WTC11 (cell line): ENCODE results near the gene SLA2. TPM values are rescaled to one million over a fixed set of nuclear protein-coding genes. Genes with fewer than 3 reads are reported as not detected.

Experiments
- ATAC-seq: fragments of 200-7000 bp; cut with Tn5 transposase; 2 replicates; pipeline ENCODE4 v1.10.0; 2021; ENCODE audit warnings: mild to moderate bottlenecking, moderate library complexity
- CTCF ChIA-PET: fragments of 300-600 bp; sonication (Branson Sonifier 250); formaldehyde crosslinking; loops from one replicate; lab custom pipeline; 2021; ENCODE audit warnings: antibody characterized with exemption; lab: Charles Lee
- POLR2A ChIA-PET: fragments of 350-600 bp; sonication (Branson Sonifier 250); formaldehyde crosslinking; loops from one replicate; lab custom pipeline; 2021; ENCODE audit warnings: antibody characterized with exemption; lab: Charles Lee
- DNase-seq: peaks from one replicate; pipeline ENCODE4 v3.0.0; 2021; ENCODE audit warnings: low spot score
- H3K27ac Mint-ChIP-seq: 2 replicates; pipeline ENCODE4 v1.8.0; 2021; ENCODE audit warnings: mixed read lengths
- H3K27me3 Mint-ChIP-seq: 2 replicates; pipeline ENCODE4 v1.8.0; 2021; ENCODE audit warnings: low read depth, mild to moderate bottlenecking, moderate library complexity, mixed read lengths
- H3K36me3 Mint-ChIP-seq: 2 replicates; pipeline ENCODE4 v1.8.0; 2021; ENCODE audit warnings: mixed read lengths
- H3K4me1 Mint-ChIP-seq: 2 replicates; pipeline ENCODE4 v1.8.0; 2022; ENCODE audit warnings: mixed read lengths
- H3K4me3 Mint-ChIP-seq: 2 replicates; pipeline ENCODE4 v1.8.0; 2021; ENCODE audit warnings: mild to moderate bottlenecking, moderate library complexity, mixed read lengths
- H3K9me3 Mint-ChIP-seq: 2 replicates; pipeline ENCODE4 v1.8.0; 2021; ENCODE audit warnings: mixed read lengths
- CREB1 ChIP-seq: sonication (generic); formaldehyde crosslinking; IDR thresholded peaks from 2 replicates; pipeline ENCODE4 v1.8.0; 2023; ENCODE audit warnings: mild to moderate bottlenecking, missing genetic modification reagents
- CREM ChIP-seq: sonication (generic); formaldehyde crosslinking; IDR thresholded peaks from 2 replicates; pipeline ENCODE4 v1.8.1; 2022; ENCODE audit warnings: mild to moderate bottlenecking, missing genetic modification reagents, moderate library complexity
- FOXJ3 ChIP-seq: sonication (generic); formaldehyde crosslinking; IDR thresholded peaks from 2 replicates; pipeline ENCODE4 v1.9.0; 2021; ENCODE audit warnings: missing genetic modification reagents, mild to moderate bottlenecking, borderline replicate concordance
- FOXK1 ChIP-seq: sonication (generic); formaldehyde crosslinking; IDR thresholded peaks from 2 replicates; pipeline ENCODE4 v1.8.0; 2022; ENCODE audit warnings: mild to moderate bottlenecking, moderate library complexity, missing genetic modification reagents
- GRHL2 ChIP-seq: fragments of 250-450 bp; sonication (Bioruptor Pico); IDR thresholded peaks from 2 replicates; pipeline ENCODE4 v1.8.0; 2022; ENCODE audit warnings: mild to moderate bottlenecking, moderate library complexity; ENCODE audit not compliant: insufficient replicate concordance, severe bottlenecking
- IRF2 ChIP-seq: sonication (generic); formaldehyde crosslinking; IDR thresholded peaks from 2 replicates; pipeline ENCODE4 v1.8.0; 2022; ENCODE audit warnings: low read depth, missing genetic modification reagents, borderline replicate concordance
- KAT7 ChIP-seq: sonication (generic); formaldehyde crosslinking; IDR thresholded peaks from 2 replicates; pipeline ENCODE4 v1.8.1; 2023; ENCODE audit warnings: missing genetic modification reagents, mild to moderate bottlenecking, borderline replicate concordance
- NR2C2 ChIP-seq: sonication (generic); formaldehyde crosslinking; IDR thresholded peaks from 2 replicates; pipeline ENCODE4 v1.8.0; 2022; ENCODE audit warnings: mild to moderate bottlenecking, missing genetic modification reagents
- SMAD3 ChIP-seq: sonication (generic); formaldehyde crosslinking; IDR thresholded peaks from 2 replicates; pipeline ENCODE4 v1.8.0; 2022; ENCODE audit warnings: missing genetic modification reagents, mild to moderate bottlenecking, borderline replicate concordance
- TEAD1 ChIP-seq: sonication (generic); formaldehyde crosslinking; IDR thresholded peaks from 2 replicates; pipeline ENCODE4 v1.8.0; 2022; ENCODE audit warnings: mild to moderate bottlenecking, missing genetic modification reagents
- TP53 ChIP-seq: sonication (generic); formaldehyde crosslinking; IDR thresholded peaks from 2 replicates; pipeline ENCODE4 v1.8.1; 2023; ENCODE audit warnings: mild to moderate bottlenecking, missing genetic modification reagents
- ZNF219 ChIP-seq: sonication (generic); formaldehyde crosslinking; IDR thresholded peaks from 2 replicates; pipeline ENCODE4 v1.8.0; 2023; ENCODE audit warnings: missing genetic modification reagents, mild to moderate bottlenecking, borderline replicate concordance
- ZNF416 ChIP-seq: fragments of 250-450 bp; sonication (Bioruptor Pico); IDR thresholded peaks from 2 replicates; pipeline ENCODE4 v1.9.0; 2021; ENCODE audit warnings: mild to moderate bottlenecking, inconsistent platforms
- ZNF671 ChIP-seq: fragments of 250-450 bp; sonication (Bioruptor Pico); IDR thresholded peaks from 2 replicates; pipeline ENCODE4 v1.8.0; 2021; ENCODE audit warnings: mild to moderate bottlenecking
- total RNA-seq: library from RNA; stranded (reverse); gene quantifications from 3 replicates; pipeline ENCODE4 v1.2.3, GENCODE V29; 2021
- TF ChIP-seq, protein P1 (sequence below): fragments of 250-450 bp; sonication (Bioruptor Pico); IDR thresholded peaks from 2 replicates; pipeline ENCODE4 v1.9.0; 2021; ENCODE audit warnings: mild to moderate bottlenecking
- TF ChIP-seq, protein P2 (sequence below): sonication (generic); formaldehyde crosslinking; IDR thresholded peaks from 2 replicates; pipeline ENCODE4 v1.8.0; 2023; ENCODE audit warnings: mild to moderate bottlenecking, missing genetic modification reagents
- TF ChIP-seq, protein P3 (sequence below): sonication (generic); formaldehyde crosslinking; conservative IDR thresholded peaks from 2 replicates; pipeline ENCODE4 v1.8.1; 2022; ENCODE audit warnings: mild to moderate bottlenecking, missing genetic modification reagents
- TF ChIP-seq, protein P4 (sequence below): sonication (generic); formaldehyde crosslinking; IDR thresholded peaks from 2 replicates; pipeline ENCODE4 v1.8.1; 2022; ENCODE audit warnings: mild to moderate bottlenecking, moderate library complexity, missing genetic modification reagents
- TF ChIP-seq, protein P5 (sequence below): fragments of 250-450 bp; sonication (Bioruptor Pico); IDR thresholded peaks from 2 replicates; pipeline ENCODE4 v1.8.0; 2021; ENCODE audit warnings: mild to moderate bottlenecking
- TF ChIP-seq, protein P6 (sequence below): sonication (generic); formaldehyde crosslinking; IDR thresholded peaks from 2 replicates; pipeline ENCODE4 v1.8.0; 2022; ENCODE audit warnings: mild to moderate bottlenecking, missing genetic modification reagents

The SLA2 gene
- total RNA-seq, 1 experiment from 2014 or later = 0.17 TPM

DNA sequence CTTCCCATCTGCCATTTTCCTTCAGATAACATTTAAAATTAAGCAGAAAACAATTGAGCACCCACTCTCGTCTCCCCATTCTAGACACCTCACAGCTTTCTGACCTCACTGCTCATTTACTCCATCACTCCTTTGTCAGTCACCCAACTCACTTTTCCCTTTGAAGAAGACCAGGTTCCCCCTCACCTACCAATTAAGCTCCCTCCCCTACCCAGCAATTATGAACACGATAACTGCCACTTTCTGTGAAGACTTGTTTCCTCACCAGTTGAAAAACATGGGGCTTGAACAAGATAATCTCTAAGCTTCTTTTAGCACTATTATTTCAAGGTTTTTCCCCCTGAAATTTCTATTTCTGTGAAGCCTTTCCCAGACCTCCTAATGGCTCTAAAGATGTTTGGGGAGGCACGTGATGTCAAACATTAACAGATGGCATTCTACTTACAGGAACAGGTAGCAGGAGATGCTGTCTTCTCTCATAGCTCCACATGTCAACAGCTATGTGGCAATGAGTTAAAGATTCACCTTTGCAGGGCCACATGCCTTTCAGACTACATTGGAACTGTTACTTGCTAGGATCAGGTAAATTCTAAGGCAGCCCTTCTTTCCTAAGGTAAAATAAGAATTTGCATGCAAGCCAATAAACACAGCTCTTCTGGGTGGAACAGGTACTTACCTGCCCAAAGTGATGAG is 24.8 kb upstream of the SLA2 start:
- H3K27ac Mint-ChIP-seq = no peak overlapping the region
- CTCF ChIA-PET = no interaction called here
- POLR2A ChIA-PET = no interaction called here

DNA sequence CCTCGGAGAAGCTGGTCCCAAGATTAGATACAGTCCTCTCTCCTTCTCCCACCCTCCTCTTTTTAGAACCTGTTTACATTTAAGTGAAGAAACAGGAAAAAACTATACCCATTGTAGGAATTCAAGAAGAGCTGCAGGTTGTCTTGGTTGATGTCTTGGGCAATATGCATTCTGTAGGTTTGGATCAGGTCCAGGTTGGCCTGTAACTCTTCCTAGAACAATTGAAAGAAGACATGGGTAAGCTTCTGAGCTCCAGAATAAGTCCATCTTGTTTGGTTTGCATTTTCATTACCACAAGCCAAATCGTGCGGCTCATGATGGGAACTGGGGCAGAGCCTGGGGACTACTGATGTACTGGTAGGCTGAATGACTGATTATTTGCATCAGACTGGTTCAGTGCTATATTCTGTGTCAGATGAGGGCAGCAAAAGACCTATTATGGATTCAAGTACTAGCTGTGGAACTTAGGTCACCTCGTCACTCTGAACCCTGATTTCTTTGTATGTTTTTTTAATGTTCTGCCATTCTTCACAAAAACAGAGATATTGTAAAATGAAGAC is 20.3 kb upstream of the SLA2 start:
- Mint-ChIP-seq H3K4me3 (no peak overlapping the region), H3K27me3 (no peaks in the 10 kb centered on the region), H3K9me3 (no peaks in the 10 kb centered on the region), H3K27ac (no peak overlapping the region), H3K4me1 (no peaks in the 10 kb centered on the region), H3K36me3 (peaks cover 13% of the 10 kb centered on the region)
- ChIA-PET POLR2A (interaction anchor here (0.7 to 1.2 kb wide), 2 partner anchors 11 to 513 kb away, joined by 3 to 4 read pairs; partner anchors contain the start of genes MROH8 and RPN2), CTCF (interaction anchor here (0.5 to 2.2 kb wide), 3 partner anchors 11 to 219 kb away, joined by 3 to 9 read pairs (median 3); partner anchors contain the start of gene DSN1)
- ATAC-seq (no peak), DNase-seq (no peak)
- TF ChIP-seq, protein P1, sequence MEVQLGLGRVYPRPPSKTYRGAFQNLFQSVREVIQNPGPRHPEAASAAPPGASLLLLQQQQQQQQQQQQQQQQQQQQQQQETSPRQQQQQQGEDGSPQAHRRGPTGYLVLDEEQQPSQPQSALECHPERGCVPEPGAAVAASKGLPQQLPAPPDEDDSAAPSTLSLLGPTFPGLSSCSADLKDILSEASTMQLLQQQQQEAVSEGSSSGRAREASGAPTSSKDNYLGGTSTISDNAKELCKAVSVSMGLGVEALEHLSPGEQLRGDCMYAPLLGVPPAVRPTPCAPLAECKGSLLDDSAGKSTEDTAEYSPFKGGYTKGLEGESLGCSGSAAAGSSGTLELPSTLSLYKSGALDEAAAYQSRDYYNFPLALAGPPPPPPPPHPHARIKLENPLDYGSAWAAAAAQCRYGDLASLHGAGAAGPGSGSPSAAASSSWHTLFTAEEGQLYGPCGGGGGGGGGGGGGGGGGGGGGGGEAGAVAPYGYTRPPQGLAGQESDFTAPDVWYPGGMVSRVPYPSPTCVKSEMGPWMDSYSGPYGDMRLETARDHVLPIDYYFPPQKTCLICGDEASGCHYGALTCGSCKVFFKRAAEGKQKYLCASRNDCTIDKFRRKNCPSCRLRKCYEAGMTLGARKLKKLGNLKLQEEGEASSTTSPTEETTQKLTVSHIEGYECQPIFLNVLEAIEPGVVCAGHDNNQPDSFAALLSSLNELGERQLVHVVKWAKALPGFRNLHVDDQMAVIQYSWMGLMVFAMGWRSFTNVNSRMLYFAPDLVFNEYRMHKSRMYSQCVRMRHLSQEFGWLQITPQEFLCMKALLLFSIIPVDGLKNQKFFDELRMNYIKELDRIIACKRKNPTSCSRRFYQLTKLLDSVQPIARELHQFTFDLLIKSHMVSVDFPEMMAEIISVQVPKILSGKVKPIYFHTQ (CRISPR knock-in tag) = no peak
- TF ChIP-seq GRHL2 (CRISPR knock-in tag) (no peak), CREM (CRISPR knock-in tag) (no peak), TEAD1 (no peak), TP53 (CRISPR knock-in tag) (no peak), IRF2 (CRISPR knock-in tag) (no peak), NR2C2 (CRISPR knock-in tag) (no peak), ZNF219 (no peak), ZNF416 (CRISPR knock-in tag) (no peak), ZNF671 (CRISPR knock-in tag) (no peak), KAT7 (CRISPR knock-in tag) (no peak), FOXK1 (no peak), FOXJ3 (CRISPR knock-in tag) (no peak)
- TF ChIP-seq, protein P2, sequence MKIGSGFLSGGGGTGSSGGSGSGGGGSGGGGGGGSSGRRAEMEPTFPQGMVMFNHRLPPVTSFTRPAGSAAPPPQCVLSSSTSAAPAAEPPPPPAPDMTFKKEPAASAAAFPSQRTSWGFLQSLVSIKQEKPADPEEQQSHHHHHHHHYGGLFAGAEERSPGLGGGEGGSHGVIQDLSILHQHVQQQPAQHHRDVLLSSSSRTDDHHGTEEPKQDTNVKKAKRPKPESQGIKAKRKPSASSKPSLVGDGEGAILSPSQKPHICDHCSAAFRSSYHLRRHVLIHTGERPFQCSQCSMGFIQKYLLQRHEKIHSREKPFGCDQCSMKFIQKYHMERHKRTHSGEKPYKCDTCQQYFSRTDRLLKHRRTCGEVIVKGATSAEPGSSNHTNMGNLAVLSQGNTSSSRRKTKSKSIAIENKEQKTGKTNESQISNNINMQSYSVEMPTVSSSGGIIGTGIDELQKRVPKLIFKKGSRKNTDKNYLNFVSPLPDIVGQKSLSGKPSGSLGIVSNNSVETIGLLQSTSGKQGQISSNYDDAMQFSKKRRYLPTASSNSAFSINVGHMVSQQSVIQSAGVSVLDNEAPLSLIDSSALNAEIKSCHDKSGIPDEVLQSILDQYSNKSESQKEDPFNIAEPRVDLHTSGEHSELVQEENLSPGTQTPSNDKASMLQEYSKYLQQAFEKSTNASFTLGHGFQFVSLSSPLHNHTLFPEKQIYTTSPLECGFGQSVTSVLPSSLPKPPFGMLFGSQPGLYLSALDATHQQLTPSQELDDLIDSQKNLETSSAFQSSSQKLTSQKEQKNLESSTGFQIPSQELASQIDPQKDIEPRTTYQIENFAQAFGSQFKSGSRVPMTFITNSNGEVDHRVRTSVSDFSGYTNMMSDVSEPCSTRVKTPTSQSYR (CRISPR knock-in tag) = no peak
- TF ChIP-seq, protein P3, sequence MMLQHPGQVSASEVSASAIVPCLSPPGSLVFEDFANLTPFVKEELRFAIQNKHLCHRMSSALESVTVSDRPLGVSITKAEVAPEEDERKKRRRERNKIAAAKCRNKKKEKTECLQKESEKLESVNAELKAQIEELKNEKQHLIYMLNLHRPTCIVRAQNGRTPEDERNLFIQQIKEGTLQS = no peak
- TF ChIP-seq, protein P4, sequence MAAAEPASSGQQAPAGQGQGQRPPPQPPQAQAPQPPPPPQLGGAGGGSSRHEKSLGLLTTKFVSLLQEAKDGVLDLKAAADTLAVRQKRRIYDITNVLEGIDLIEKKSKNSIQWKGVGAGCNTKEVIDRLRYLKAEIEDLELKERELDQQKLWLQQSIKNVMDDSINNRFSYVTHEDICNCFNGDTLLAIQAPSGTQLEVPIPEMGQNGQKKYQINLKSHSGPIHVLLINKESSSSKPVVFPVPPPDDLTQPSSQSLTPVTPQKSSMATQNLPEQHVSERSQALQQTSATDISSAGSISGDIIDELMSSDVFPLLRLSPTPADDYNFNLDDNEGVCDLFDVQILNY = no peak

More for the DNA sequence above, 24.8 kb upstream of the SLA2 start:
- ATAC-seq (no peak), DNase-seq (no peak)
- Mint-ChIP-seq H3K4me1 (no peaks in the 10 kb centered on the region), H3K9me3 (no peaks in the 10 kb centered on the region), H3K36me3 (peaks cover 7% of the 10 kb centered on the region; the same call in 1 of the 2 replicates), H3K4me3 (no peak overlapping the region), H3K27me3 (no peaks in the 10 kb centered on the region)
- no peak for TF ChIP-seq SMAD3 (CRISPR knock-in tag)
- TF ChIP-seq, protein P5, sequence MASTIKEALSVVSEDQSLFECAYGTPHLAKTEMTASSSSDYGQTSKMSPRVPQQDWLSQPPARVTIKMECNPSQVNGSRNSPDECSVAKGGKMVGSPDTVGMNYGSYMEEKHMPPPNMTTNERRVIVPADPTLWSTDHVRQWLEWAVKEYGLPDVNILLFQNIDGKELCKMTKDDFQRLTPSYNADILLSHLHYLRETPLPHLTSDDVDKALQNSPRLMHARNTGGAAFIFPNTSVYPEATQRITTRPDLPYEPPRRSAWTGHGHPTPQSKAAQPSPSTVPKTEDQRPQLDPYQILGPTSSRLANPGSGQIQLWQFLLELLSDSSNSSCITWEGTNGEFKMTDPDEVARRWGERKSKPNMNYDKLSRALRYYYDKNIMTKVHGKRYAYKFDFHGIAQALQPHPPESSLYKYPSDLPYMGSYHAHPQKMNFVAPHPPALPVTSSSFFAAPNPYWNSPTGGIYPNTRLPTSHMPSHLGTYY (CRISPR knock-in tag) = no peak
- no peak for TF ChIP-seq CREB1 (CRISPR knock-in tag)
- no peak for TF ChIP-seq ZNF416 (CRISPR knock-in tag)
- TF ChIP-seq, protein P1 (CRISPR knock-in tag) = no peak
- TF ChIP-seq, protein P6, sequence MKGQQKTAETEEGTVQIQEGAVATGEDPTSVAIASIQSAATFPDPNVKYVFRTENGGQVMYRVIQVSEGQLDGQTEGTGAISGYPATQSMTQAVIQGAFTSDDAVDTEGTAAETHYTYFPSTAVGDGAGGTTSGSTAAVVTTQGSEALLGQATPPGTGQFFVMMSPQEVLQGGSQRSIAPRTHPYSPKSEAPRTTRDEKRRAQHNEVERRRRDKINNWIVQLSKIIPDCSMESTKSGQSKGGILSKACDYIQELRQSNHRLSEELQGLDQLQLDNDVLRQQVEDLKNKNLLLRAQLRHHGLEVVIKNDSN (CRISPR knock-in tag) = no peak
- TF ChIP-seq, all 79 proteins: peak for 0
